Lower lobe of right lung (tissue), 2 donors: ENCODE measurements around the gene NEBL. TPM values are rescaled to one million over a fixed set of nuclear protein-coding genes. Genes with fewer than 3 reads are reported as not detected.

Experiments
- ATAC-seq, 2 donors: fragments of 200-7000 bp; cut with Tn5 transposase; one replicate each; pipeline ENCODE4 v1.9.1; 2020 to 2022; ENCODE audit warnings: mild to moderate bottlenecking in 2 of 2, moderate library complexity in 2 of 2
- DNase-seq: peaks from one replicate; pipeline ENCODE4 v3.0.0-alpha.2; 2020
- H3K27ac ChIP-seq: fragments of 200-600 bp; one replicate; pipeline ENCODE4 v1.8.0; 2022
- H3K27me3 ChIP-seq: fragments of 200-600 bp; one replicate; pipeline ENCODE4 v1.8.0; 2022; ENCODE audit warnings: low read depth
- H3K36me3 ChIP-seq: fragments of 200-600 bp; one replicate; pipeline ENCODE4 v1.8.0; 2022; ENCODE audit warnings: mild to moderate bottlenecking
- H3K4me1 ChIP-seq: fragments of 200-600 bp; one replicate; pipeline ENCODE4 v1.8.0; 2022
- H3K4me3 ChIP-seq: fragments of 200-600 bp; one replicate; pipeline ENCODE4 v1.8.0; 2022; ENCODE audit warnings: mild to moderate bottlenecking
- H3K9me3 ChIP-seq: fragments of 200-600 bp; one replicate; pipeline ENCODE4 v1.8.0; 2022
- intact Hi-C: fragments of 100-400 bp; cut with DNase I; formaldehyde crosslinking; loops from one replicate; pipeline ENCODE4 v1.11.0; 2022
- total RNA-seq: library from RNA; stranded (reverse); fragmentation: NEBNext Ultra II Directional; extraction: Animal tissue kit (Norgen Biotek cat#: 25700); gene quantifications from one replicate; pipeline ENCODE4 v1.2.1, GENCODE V29; 2021
- TF ChIP-seq, protein P1 (sequence below): fragments of 200-600 bp; IDR thresholded peaks from one replicate; pipeline ENCODE4 v1.8.0; 2022; ENCODE audit warnings: antibody characterized with exemption, mild to moderate bottlenecking
- donor health status: DM: no; HTN: yes; CAD: no; lungs with severe emphysema.

Gene NEBL
- total RNA-seq, 1 donor from 2014 or later = 96.4 TPM

DNA sequence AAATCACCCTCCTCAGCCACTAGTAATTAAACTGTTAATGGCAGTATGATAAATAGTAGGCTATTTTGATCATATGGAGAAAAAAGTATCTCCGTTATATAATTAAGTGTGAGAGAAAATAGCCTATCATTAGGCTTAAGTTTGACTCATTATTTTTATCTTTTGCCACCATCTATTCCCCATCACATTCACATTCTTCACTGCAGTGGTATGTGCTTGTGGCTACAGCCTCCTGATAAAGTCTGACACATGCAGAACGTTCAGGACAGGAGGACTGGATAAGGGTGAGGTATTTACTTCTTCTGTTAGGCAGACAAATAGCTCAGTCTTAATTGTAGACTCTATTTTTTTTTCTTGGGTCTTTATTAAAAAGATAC, 5.8 kb downstream of the NEBL start:
- TF ChIP-seq, protein P1, sequence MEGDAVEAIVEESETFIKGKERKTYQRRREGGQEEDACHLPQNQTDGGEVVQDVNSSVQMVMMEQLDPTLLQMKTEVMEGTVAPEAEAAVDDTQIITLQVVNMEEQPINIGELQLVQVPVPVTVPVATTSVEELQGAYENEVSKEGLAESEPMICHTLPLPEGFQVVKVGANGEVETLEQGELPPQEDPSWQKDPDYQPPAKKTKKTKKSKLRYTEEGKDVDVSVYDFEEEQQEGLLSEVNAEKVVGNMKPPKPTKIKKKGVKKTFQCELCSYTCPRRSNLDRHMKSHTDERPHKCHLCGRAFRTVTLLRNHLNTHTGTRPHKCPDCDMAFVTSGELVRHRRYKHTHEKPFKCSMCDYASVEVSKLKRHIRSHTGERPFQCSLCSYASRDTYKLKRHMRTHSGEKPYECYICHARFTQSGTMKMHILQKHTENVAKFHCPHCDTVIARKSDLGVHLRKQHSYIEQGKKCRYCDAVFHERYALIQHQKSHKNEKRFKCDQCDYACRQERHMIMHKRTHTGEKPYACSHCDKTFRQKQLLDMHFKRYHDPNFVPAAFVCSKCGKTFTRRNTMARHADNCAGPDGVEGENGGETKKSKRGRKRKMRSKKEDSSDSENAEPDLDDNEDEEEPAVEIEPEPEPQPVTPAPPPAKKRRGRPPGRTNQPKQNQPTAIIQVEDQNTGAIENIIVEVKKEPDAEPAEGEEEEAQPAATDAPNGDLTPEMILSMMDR = no peak
- no peaks in the 10 kb centered on the region for H3K9me3 ChIP-seq
- no peak overlapping the region for H3K4me3 ChIP-seq
- DNase-seq = no peak
- intact Hi-C loops = no loop called here
- peaks cover 4% of the 10 kb centered on the region for H3K36me3 ChIP-seq
- no peaks in the 10 kb centered on the region for H3K27me3 ChIP-seq
- H3K4me1 ChIP-seq = no peaks in the 10 kb centered on the region
- no peak overlapping the region for H3K27ac ChIP-seq
- ATAC-seq = peak in 1 of 2 donors; percentile 72

DNA sequence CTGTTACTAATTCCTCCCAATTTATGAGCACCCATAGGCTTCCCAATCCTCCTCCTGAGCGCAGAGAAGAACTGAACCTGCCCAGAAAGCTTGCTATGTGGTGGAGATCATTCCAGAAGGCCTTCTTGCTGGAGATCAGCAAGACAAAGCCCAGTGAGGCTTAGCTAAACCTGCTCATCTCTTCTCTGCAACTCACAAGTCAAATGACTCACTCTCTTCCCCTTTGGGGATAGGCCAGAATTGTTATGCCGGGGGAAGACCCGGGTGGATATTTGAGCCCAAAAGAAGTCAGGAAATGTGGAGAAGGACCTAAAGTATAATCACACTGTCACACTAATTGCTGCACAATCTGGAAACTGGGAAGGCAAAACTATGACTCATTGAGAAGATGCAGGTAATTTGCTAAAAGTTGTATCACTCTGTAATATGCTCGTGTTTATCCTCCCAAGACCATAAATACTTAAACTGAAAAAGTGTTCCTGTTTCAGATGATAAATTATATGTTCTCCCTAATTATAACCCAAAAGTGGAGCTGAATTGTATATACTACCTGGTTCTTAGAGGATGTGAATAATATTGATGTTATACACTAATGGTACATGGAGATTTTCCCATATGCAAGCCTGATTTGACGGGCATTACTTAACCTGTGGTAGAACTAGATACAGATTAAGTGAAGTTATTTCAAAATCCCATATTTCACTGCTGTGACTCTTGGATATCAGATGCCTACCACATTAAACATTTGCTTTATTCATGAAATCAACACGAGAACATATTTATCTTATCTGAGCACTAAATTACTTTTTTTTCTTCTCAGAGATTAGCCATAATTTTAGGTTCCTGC, 6.4 kb downstream of the NEBL start:
- ATAC-seq (no peak), DNase-seq (no peak)
- intact Hi-C loops = no loop called here
- TF ChIP-seq, protein P1 = no peak
- Histone ChIP-seq H3K9me3 (no peaks in the 10 kb centered on the region), H3K4me3 (no peak overlapping the region), H3K27ac (no peak overlapping the region), H3K36me3 (peaks cover 4% of the 10 kb centered on the region), H3K27me3 (no peaks in the 10 kb centered on the region), H3K4me1 (no peaks in the 10 kb centered on the region)

DNA sequence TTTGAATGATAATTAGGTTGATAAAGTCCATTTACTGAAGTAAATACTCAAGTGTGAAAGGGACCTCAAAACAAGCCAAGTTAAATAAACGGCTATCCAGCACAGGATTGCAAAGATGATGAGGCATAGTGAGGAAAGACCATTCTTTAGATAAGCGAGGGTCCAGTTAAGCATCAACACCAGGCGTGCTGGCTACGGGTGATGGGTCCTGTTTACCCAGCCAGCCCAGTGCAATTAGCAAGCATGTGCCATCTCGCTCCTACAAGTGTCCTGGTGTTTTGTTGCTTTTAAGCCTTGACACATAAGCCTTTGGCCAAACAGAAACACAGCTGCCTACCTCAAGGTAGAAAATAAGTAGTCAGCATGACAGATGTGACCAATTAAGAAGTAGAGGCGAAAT, 7.1 kb downstream of the NEBL start:
- Histone ChIP-seq H3K4me3 (no peak overlapping the region), H3K4me1 (no peaks in the 10 kb centered on the region), H3K27me3 (no peaks in the 10 kb centered on the region), H3K36me3 (peaks cover 4% of the 10 kb centered on the region), H3K9me3 (no peaks in the 10 kb centered on the region), H3K27ac (no peak overlapping the region)
- intact Hi-C loops = no loop called here
- TF ChIP-seq, protein P1 = no peak
- ATAC-seq (no peak), DNase-seq (no peak)

DNA sequence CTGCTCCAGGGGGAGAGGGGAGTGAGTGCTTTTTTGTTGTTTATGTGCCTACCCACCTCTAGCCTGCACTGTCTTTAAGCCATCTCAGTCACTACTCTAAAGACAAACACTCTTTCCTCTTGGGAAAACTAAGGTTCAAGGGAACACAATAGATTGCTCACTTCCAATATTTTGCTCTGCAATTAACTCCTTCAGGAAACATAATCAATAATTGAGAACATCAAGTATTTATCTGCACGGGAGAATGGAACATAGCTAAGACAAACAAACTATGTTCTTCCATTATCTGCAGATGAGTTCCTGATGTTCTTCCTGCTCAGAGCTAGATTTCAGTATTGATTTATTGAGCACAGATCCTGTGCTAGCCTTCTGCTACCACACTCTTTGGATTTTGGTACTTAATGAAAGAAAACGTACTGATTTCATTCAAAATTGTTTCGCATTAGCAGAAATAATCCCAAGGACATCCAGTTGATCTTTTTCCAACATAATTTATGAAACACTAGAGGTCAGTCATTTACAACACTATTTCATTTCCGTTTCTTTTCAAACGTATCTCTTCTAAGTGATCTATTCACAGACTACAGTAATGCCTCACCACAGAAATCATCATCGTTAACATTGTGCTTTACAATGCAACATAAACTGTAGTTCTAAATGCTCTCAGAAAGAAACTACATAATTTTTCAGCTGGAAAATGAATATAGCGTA, 8.3 kb downstream of the NEBL start:
- intact Hi-C loops = no loop called here
- ATAC-seq = no peak

DNA sequence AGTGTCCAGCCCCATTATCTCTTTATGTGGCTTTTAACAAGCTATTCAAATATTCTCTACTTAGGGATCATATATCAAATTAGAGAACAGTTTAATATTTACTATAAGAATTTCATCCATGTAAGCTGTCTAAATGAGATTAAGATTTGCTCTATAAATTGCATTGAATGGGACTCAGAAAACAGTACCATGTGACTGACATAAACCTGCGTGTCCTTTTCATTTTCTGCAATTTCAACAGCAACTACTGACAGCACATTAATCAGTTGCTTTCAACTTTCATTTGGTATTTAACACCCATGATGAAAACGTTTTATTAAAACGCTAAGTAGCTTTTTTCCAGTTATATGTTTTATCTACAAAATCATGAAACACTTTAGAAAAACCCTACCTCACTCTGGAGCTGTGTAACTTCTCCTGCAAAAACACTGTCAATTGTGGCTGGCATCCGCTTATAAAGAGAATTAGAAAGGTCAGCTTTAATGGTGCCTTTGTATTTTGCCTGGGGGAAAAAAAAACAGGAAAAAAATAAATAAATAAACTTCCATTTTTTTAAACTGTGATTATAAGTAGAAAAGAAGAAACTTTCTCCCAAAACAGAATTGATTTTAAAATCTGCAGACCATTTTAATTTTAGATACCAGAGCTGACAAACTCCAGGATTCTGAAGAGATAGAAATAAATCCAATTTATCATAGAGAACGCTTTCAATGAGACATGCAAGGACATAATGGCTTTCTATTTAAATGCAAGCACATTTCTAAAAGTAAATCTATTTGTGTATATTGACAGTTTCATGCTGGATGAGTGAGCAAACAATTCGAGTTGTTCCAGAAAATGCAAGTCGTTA, 9.2 kb downstream of the NEBL start:
- no peak for ATAC-seq
- DNase-seq = no peak
- TF ChIP-seq, protein P1 = no peak
- Histone ChIP-seq H3K4me1 (no peaks in the 10 kb centered on the region), H3K36me3 (peaks cover 4% of the 10 kb centered on the region), H3K9me3 (no peaks in the 10 kb centered on the region), H3K4me3 (no peak overlapping the region), H3K27ac (no peak overlapping the region), H3K27me3 (no peaks in the 10 kb centered on the region)
- intact Hi-C loops = no loop called here

More for the DNA sequence above, 8.3 kb downstream of the NEBL start:
- Histone ChIP-seq H3K27ac (no peak overlapping the region), H3K36me3 (peaks cover 4% of the 10 kb centered on the region), H3K9me3 (no peaks in the 10 kb centered on the region), H3K4me1 (no peaks in the 10 kb centered on the region), H3K27me3 (no peaks in the 10 kb centered on the region), H3K4me3 (no peak overlapping the region)
- DNase-seq = no peak
- TF ChIP-seq, protein P1 = no peak
